ENCODE results near the gene THUMPD1. TPM values are rescaled to one million over a fixed set of nuclear protein-coding genes. Genes with fewer than 3 reads are reported as not detected.

The THUMPD1 gene
- total and polyA plus RNA-seq, 12 donors = 7.5 to 20.9 (median 18.7) TPM

- H3K4me1 ChIP-seq = peaks cover 0 to 10% (median 7%) of the 10 kb centered on the region in 9 donors
- DNase-seq (no peak), ATAC-seq (no peak)
- H3K4me3 ChIP-seq = no peak overlapping the region
- TF ChIP-seq, protein P1, sequence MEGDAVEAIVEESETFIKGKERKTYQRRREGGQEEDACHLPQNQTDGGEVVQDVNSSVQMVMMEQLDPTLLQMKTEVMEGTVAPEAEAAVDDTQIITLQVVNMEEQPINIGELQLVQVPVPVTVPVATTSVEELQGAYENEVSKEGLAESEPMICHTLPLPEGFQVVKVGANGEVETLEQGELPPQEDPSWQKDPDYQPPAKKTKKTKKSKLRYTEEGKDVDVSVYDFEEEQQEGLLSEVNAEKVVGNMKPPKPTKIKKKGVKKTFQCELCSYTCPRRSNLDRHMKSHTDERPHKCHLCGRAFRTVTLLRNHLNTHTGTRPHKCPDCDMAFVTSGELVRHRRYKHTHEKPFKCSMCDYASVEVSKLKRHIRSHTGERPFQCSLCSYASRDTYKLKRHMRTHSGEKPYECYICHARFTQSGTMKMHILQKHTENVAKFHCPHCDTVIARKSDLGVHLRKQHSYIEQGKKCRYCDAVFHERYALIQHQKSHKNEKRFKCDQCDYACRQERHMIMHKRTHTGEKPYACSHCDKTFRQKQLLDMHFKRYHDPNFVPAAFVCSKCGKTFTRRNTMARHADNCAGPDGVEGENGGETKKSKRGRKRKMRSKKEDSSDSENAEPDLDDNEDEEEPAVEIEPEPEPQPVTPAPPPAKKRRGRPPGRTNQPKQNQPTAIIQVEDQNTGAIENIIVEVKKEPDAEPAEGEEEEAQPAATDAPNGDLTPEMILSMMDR (IDR thresholded peaks at IDR 0.05) = no peak
- H3K36me3 ChIP-seq = peaks cover 0 to 77% (median 43%) of the 10 kb centered on the region in 9 donors
- intact Hi-C loops (cut with DNase I) = no loop called here
- H3K27ac ChIP-seq = no peak overlapping the region
- 82 to 86% methylated on average over 3 of the region's 3 CpGs for WGBS, 2 donors
- no peaks in the 10 kb centered on the region for H3K27me3 ChIP-seq
- no peaks in the 10 kb centered on the region for H3K9me3 ChIP-seq
Observed at GRCh38 chr16:20734056-20734455, 7.6 kb downstream of the THUMPD1 start.

DNA sequence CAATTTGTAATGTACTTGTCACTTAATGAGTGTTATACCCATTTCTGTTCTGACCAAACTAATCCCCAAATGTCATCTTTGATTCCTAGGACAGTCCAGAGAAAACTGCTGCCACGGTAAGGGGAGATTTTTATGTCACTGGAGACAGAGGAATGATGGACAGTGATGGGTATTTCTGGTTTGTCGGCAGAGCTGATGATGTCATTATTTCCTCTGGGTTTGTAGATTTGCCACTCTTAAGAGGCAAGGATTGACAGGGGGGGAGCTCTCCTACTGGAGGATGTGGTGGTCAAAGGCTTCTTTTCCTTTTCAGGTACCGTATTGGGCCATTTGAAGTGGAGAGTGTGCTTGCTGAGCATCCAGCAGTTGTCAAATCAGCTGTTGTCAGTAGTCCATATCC is 12.5 kb downstream of the THUMPD1 start:
- H3K36me3 ChIP-seq = peaks cover 0 to 34% (median 3%) of the 10 kb centered on the region in 9 donors
- 73 to 74% methylated on average over 3 of the region's 3 CpGs for WGBS, 2 donors
- H3K27ac ChIP-seq = no peak overlapping the region
- DNase-seq (no peak), ATAC-seq (no peak)
- TF ChIP-seq, protein P1 (IDR thresholded peaks at IDR 0.05) = no peak
- no peaks in the 10 kb centered on the region for H3K27me3 ChIP-seq
- intact Hi-C loops (cut with DNase I) = no loop called here
- H3K9me3 ChIP-seq = no peaks in the 10 kb centered on the region
- no peak overlapping the region for H3K4me3 ChIP-seq
- H3K4me1 ChIP-seq = peaks cover 0 to under 1% (median 0%) of the 10 kb centered on the region in 9 donors

DNA sequence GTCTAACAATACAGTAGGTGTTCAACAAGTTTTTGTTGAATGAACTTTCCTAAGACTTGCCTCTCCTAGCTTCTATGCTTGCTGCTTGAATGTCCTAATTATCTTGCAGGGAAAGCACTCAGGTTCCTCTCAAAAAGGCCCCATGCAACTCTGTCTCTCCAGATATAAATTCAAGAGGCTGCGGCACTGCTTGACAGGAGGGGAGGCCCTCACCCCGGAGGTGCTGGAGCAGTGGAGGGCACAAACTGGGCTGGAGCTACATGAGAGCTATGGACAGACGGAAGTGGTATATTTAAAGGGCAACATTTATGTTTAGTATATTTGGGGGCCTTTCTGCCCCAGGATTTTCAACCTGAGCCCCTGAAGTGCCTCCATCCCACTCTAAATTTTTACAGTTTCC is 14.4 kb downstream of the THUMPD1 start:
- Histone ChIP-seq H3K36me3 (peaks cover 0 to 26% (median 0%) of the 10 kb centered on the region in 9 donors), H3K27ac (no peak overlapping the region), H3K9me3 (no peaks in the 10 kb centered on the region), H3K4me1 (no peaks in the 10 kb centered on the region), H3K27me3 (no peaks in the 10 kb centered on the region), H3K4me3 (no peak overlapping the region)
- intact Hi-C loops (cut with DNase I) = no loop called here
- no peak for ATAC-seq
- DNase-seq = no peak
- 79 to 90% methylated on average over 3 of the region's 3 CpGs for WGBS, 2 donors
- TF ChIP-seq, protein P1 (IDR thresholded peaks at IDR 0.05) = no peak

GRCh38 chr16:20726661-20727060 is 15.0 kb downstream of the THUMPD1 start:
- no peaks in the 10 kb centered on the region for H3K27me3 ChIP-seq
- no peak overlapping the region for H3K27ac ChIP-seq
- no peaks in the 10 kb centered on the region for H3K9me3 ChIP-seq
- H3K4me1 ChIP-seq = no peaks in the 10 kb centered on the region
- no peak for ATAC-seq
- no peak overlapping the region for H3K4me3 ChIP-seq
- peaks cover 0 to 24% (median 0%) of the 10 kb centered on the region in 9 donors for H3K36me3 ChIP-seq
- TF ChIP-seq, protein P1 (IDR thresholded peaks at IDR 0.05) = no peak
- intact Hi-C loops (cut with DNase I) = no loop called here
- DNase-seq = no peak

All from heart right ventricle (tissue), 16 donors.